Measurements from ENCODE around the gene MEGF9. TPM values are rescaled to one million over a fixed set of nuclear protein-coding genes. Genes with fewer than 3 reads are reported as not detected.

Gene MEGF9
- total RNA-seq, 1 experiment from 2014 or later: 12.2 TPM

- no peak for DNase-seq (ENCODE audit: low spot score)
- TF ChIP-seq, protein P1, sequence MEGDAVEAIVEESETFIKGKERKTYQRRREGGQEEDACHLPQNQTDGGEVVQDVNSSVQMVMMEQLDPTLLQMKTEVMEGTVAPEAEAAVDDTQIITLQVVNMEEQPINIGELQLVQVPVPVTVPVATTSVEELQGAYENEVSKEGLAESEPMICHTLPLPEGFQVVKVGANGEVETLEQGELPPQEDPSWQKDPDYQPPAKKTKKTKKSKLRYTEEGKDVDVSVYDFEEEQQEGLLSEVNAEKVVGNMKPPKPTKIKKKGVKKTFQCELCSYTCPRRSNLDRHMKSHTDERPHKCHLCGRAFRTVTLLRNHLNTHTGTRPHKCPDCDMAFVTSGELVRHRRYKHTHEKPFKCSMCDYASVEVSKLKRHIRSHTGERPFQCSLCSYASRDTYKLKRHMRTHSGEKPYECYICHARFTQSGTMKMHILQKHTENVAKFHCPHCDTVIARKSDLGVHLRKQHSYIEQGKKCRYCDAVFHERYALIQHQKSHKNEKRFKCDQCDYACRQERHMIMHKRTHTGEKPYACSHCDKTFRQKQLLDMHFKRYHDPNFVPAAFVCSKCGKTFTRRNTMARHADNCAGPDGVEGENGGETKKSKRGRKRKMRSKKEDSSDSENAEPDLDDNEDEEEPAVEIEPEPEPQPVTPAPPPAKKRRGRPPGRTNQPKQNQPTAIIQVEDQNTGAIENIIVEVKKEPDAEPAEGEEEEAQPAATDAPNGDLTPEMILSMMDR (conservative IDR thresholded peaks at IDR 0.05; ENCODE audit: low read depth, low read length): no peak
- TF ChIP-seq EZH2 (IDR thresholded peaks at IDR 0.05; ENCODE audit: borderline replicate concordance, low read depth, low read length, poor library complexity, severe bottlenecking): no peak
- no peaks in the 10 kb centered on the region for H3K4me1 ChIP-seq (ENCODE audit: insufficient read depth, low read length, poor library complexity, severe bottlenecking)
- H3K9me3 ChIP-seq (ENCODE audit: low read depth, low read length, poor library complexity, severe bottlenecking): no peaks in the 10 kb centered on the region
- H3K4me3 ChIP-seq (ENCODE audit: low read depth, low read length, poor library complexity, severe bottlenecking): no peak overlapping the region
- POLR2A ChIA-PET (ENCODE audit: low non-redundant PET): no interaction called here
- H3K27me3 ChIP-seq (replicated peaks; ENCODE audit: insufficient read depth, low read depth, low read length, poor library complexity): no peaks in the 10 kb centered on the region
- CTCF ChIA-PET: no interaction called here
- peaks cover 4% of the 10 kb centered on the region for H3K36me3 ChIP-seq (ENCODE audit: insufficient read depth, low read length, poor library complexity, severe bottlenecking)
- H3K27ac ChIP-seq (ENCODE audit: low read depth, low read length, poor library complexity, severe bottlenecking): no peak overlapping the region
- intact Hi-C loops (cut with micrococcal nuclease; ENCODE audit: unreplicated experiment): no loop called here
- no TSS peak for BruUV-seq (replicated peaks)
These were observed 102.6 kb downstream of the MEGF9 start for GRCh38 chr9:120611690-120612068.

DNA sequence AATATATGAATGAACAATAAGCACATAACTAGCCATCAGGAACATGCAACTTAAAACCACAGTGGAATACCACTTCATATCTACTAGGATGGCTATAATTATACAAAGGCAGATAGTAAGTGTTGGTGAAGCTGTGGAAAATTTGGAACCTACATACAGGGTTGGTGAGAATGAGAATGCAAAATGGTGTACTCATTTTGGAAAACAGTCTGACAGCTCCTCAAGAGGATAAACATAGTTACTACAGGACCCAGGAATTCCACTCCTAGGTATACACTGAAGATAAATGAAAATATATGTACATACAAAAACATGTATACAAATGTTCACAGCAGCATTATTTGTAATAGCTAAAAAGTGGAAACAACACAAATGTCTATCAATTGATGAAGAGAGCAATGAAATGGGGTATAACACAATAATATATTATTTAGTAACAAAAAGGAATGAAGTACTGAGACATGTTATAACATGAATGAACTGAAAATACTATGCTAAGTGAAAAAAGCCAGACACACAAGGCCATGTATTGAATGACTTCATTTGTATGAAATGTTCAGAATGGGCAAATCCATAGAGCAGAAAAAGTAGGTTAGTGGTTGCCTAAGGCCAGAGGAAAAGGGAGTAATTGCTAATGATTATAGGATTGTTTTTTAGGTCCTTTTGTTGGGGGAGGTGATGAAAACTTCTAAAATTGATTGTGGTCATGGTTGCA, 103.1 kb downstream of the MEGF9 start:
- no TSS peak for BruUV-seq (replicated peaks)
- DNase-seq (ENCODE audit: low spot score): peak; percentile 28
- Histone ChIP-seq H3K27me3 (replicated peaks; ENCODE audit: insufficient read depth, low read depth, low read length, poor library complexity) (no peaks in the 10 kb centered on the region), H3K27ac (ENCODE audit: low read depth, low read length, poor library complexity, severe bottlenecking) (no peak overlapping the region), H3K4me3 (ENCODE audit: low read depth, low read length, poor library complexity, severe bottlenecking) (no peak overlapping the region), H3K9me3 (ENCODE audit: low read depth, low read length, poor library complexity, severe bottlenecking) (no peaks in the 10 kb centered on the region), H3K4me1 (ENCODE audit: insufficient read depth, low read length, poor library complexity, severe bottlenecking) (no peaks in the 10 kb centered on the region), H3K36me3 (ENCODE audit: insufficient read depth, low read length, poor library complexity, severe bottlenecking) (peaks cover 4% of the 10 kb centered on the region)
- POLR2A ChIA-PET (ENCODE audit: low non-redundant PET): no interaction called here
- TF ChIP-seq, protein P1 (conservative IDR thresholded peaks at IDR 0.05; ENCODE audit: low read depth, low read length): peak; percentile 48
- TF ChIP-seq EZH2 (IDR thresholded peaks at IDR 0.05; ENCODE audit: borderline replicate concordance, low read depth, low read length, poor library complexity, severe bottlenecking): no peak
- intact Hi-C loops (cut with micrococcal nuclease; ENCODE audit: unreplicated experiment): no loop called here
- CTCF ChIA-PET: interaction anchor here (0.5 kb wide), 1 partner anchor 80 kb away, joined by 5 read pairs; no protein-coding TSS in a partner anchor

GRCh38 chr9:120609636-120610035, 104.6 kb downstream of the MEGF9 start:
- TF ChIP-seq, protein P1 (conservative IDR thresholded peaks at IDR 0.05; ENCODE audit: low read depth, low read length): no peak
- H3K9me3 ChIP-seq (ENCODE audit: low read depth, low read length, poor library complexity, severe bottlenecking): no peaks in the 10 kb centered on the region
- no peaks in the 10 kb centered on the region for H3K27me3 ChIP-seq (replicated peaks; ENCODE audit: insufficient read depth, low read depth, low read length, poor library complexity)
- no peak for DNase-seq (ENCODE audit: low spot score)
- H3K4me1 ChIP-seq (ENCODE audit: insufficient read depth, low read length, poor library complexity, severe bottlenecking): no peaks in the 10 kb centered on the region
- CTCF ChIA-PET: no interaction called here
- POLR2A ChIA-PET (ENCODE audit: low non-redundant PET): no interaction called here
- no TSS peak for BruUV-seq (replicated peaks)
- no peak overlapping the region for H3K27ac ChIP-seq (ENCODE audit: low read depth, low read length, poor library complexity, severe bottlenecking)
- H3K4me3 ChIP-seq (ENCODE audit: low read depth, low read length, poor library complexity, severe bottlenecking): no peak overlapping the region
- intact Hi-C loops (cut with micrococcal nuclease; ENCODE audit: unreplicated experiment): no loop called here
- peaks cover 4% of the 10 kb centered on the region for H3K36me3 ChIP-seq (ENCODE audit: insufficient read depth, low read length, poor library complexity, severe bottlenecking)
